ENCODE data around the gene PPFIA2.
A peak's percentile ranks its signal among the peaks of the same experiment; 100 is the strongest.

Gene PPFIA2

GRCh38 chr12:81759190-81760051, at the start of gene PPFIA2:
PPFIA2 (minus strand) TSS chr12:81759350.
- no peak for DNase-seq (ENCODE audit: low read depth, low spot score)
- ChIA-PET POLR2A (no interaction called here), CTCF (no interaction called here)
- no peak for TF ChIP-seq CTCF (IDR thresholded peaks at IDR 0.05; ENCODE audit: insufficient read depth, low read length, missing control alignments)
- H3K4me3 ChIP-seq (ENCODE audit: low read depth, low read length), result peak within 1 kb of the TSS; percentile 42

- H3K4me3 ChIP-seq (ENCODE audit: low read depth, low read length), result no peak overlapping the region
- CTCF ChIA-PET, result no interaction called here
- no peak for TF ChIP-seq CTCF (IDR thresholded peaks at IDR 0.05; ENCODE audit: insufficient read depth, low read length, missing control alignments)
- no peak for DNase-seq (ENCODE audit: low read depth, low spot score)
- POLR2A ChIA-PET, result no interaction called here
These were observed 41.4 kb upstream of the PPFIA2 start for GRCh38 chr12:81800298-81801148.

GRCh38 chr12:81798294-81798693, 39.1 kb upstream of the PPFIA2 start:
- no peak for TF ChIP-seq CTCF (IDR thresholded peaks at IDR 0.05; ENCODE audit: insufficient read depth, low read length, missing control alignments)

GRCh38 chr12:81797100-81797499, 38.0 kb upstream of the PPFIA2 start:
- POLR2A ChIA-PET, result no interaction called here

More at GRCh38 chr12:81798294-81798693, 39.1 kb upstream of the PPFIA2 start:
- CTCF ChIA-PET, result no interaction called here
- H3K4me3 ChIP-seq (ENCODE audit: low read depth, low read length), result no peak overlapping the region
- no peak for DNase-seq (ENCODE audit: low read depth, low spot score)
- POLR2A ChIA-PET, result no interaction called here

GRCh38 chr12:81792666-81793065, 33.5 kb upstream of the PPFIA2 start:
- H3K4me3 ChIP-seq (ENCODE audit: low read depth, low read length), result no peak overlapping the region
- ChIA-PET POLR2A (no interaction called here), CTCF (no interaction called here)
- no peak for DNase-seq (ENCODE audit: low read depth, low spot score)
- TF ChIP-seq CTCF (IDR thresholded peaks at IDR 0.05; ENCODE audit: insufficient read depth, low read length, missing control alignments), result no peak

More at GRCh38 chr12:81797100-81797499, 38.0 kb upstream of the PPFIA2 start:
- no peak for DNase-seq (ENCODE audit: low read depth, low spot score)
- TF ChIP-seq CTCF (IDR thresholded peaks at IDR 0.05; ENCODE audit: insufficient read depth, low read length, missing control alignments), result no peak
- CTCF ChIA-PET, result no interaction called here
- no peak overlapping the region for H3K4me3 ChIP-seq (ENCODE audit: low read depth, low read length)

GRCh38 chr12:81779216-81779615, 20.1 kb upstream of the PPFIA2 start:
- no peak for TF ChIP-seq CTCF (IDR thresholded peaks at IDR 0.05; ENCODE audit: insufficient read depth, low read length, missing control alignments)
- ChIA-PET CTCF (no interaction called here), POLR2A (no interaction called here)
- no peak for DNase-seq (ENCODE audit: low read depth, low spot score)
- H3K4me3 ChIP-seq (ENCODE audit: low read depth, low read length), result no peak overlapping the region
